Mucosa of descending colon (tissue), 3 donors: Measurements from ENCODE around the gene DEPDC4. TPM values are rescaled to one million over a fixed set of nuclear protein-coding genes. Genes with fewer than 3 reads are reported as not detected.
"Not testable (repeated sequence)": the region's sequence is repeated elsewhere in the genome, so short reads cannot be mapped to it uniquely, and the experiment has no call there.

Experiments
- ATAC-seq: fragments of 200-7000 bp; cut with Tn5 transposase; one replicate; pipeline ENCODE4 v1.9.1; 2020; ENCODE audit warnings: mild to moderate bottlenecking, moderate library complexity
- DNase-seq, 3 donors: peaks; one replicate each; pipeline ENCODE4 v3.0.0-alpha.2; 2020
- H3K36me3 ChIP-seq: fragments of 200-600 bp; one replicate; pipeline ENCODE4 v1.8.0; 2021; ENCODE audit warnings: low read depth, mild to moderate bottlenecking
- H3K4me1 ChIP-seq: fragments of 200-600 bp; one replicate; pipeline ENCODE4 v1.8.0; 2021; ENCODE audit warnings: low read depth, mild to moderate bottlenecking
- H3K4me3 ChIP-seq: fragments of 200-600 bp; one replicate; pipeline ENCODE4 v1.8.0; 2021; ENCODE audit warnings: mild to moderate bottlenecking
- H3K9me3 ChIP-seq: fragments of 200-600 bp; one replicate; pipeline ENCODE4 v1.8.0; 2021; ENCODE audit warnings: mild to moderate bottlenecking
- intact Hi-C, 2 donors: fragments of 100-400 bp; cut with DNase I in 1 of 2; cut with micrococcal nuclease in 1 of 2; formaldehyde crosslinking; loops; one replicate each; pipeline versions ENCODE4 v1.11.0 to v1.11.1; 2022; cut with DNase I, micrococcal nuclease
- total RNA-seq, 3 donors: library from RNA; stranded (reverse); fragmentation: NEBNext Ultra II Directional in 2 of 3; extraction: Animal tissue kit (Norgen Biotek cat#: 25700) in 2 of 3; gene quantifications; one replicate each; pipeline versions ENCODE4 v1.2.1 to v1.2.4, GENCODE V29; 2021 to 2023
- TF ChIP-seq, protein P1 (sequence below): fragments of 200-600 bp; IDR thresholded peaks from one replicate; pipeline ENCODE4 v1.8.0; 2022; ENCODE audit warnings: antibody characterized with exemption, mild to moderate bottlenecking
- donor health status: DM: no; HTN: no; CAD: no; lungs with moderate emphysema.
- donor health status: DM: no; HTN: no; CAD: no.
- donor health status: DM: no; HTN: yes; CAD: no.

Gene DEPDC4
- total RNA-seq, 3 donors from 2014 or later = 1.1 to 2.5 (median 2.1) TPM

DNA sequence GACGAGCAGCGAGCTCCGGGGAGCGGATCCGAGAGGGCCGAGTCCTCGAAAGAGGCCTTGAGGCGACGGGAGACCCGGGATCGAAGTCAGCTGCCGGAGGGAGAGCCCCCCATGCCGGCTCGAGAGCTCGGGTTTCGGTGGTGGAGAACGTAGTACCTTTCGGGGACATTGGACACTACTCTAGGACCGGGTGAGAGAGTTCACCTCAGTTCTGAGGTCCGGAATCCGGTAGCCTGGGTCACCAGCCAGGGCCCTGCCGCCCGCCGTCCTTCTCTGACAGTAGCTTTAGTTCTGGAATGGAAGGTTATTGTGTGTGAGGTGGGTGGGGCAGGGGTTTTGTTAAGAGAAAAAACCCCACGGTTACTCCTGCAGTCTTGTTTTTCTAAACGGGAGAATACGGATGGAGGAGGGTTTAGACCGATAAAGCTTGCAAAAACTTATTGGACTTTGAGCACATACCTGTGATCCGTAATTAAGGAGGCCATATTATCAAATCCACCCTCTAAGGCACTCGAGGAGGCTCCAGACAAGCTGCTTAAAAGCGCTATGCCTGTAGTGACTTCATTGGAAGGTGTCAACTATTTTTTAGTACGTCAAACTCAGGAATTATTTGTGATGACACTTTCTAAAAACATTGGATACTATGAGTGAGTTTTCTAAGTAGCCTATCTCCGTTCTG, 863 bp upstream of the DEPDC4 start:
- ATAC-seq (peak; percentile 32), DNase-seq (peak in 1 of 3 donors; percentile 58)

DNA sequence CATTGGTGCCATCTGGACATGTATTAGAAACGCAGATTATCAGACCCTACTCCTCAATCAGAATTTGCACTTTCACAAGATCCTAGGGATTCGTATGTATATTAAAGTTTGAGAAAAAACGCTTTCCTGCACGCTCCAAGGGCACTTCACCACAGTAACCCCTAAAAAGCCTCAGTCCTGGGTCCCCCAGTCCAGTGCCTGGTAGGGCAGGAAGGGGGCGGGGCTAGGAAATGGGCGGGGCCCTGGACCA, 369 bp downstream of the DEPDC4 start:
- H3K9me3 ChIP-seq = no peaks in the 10 kb centered on the region
- TF ChIP-seq, protein P1, sequence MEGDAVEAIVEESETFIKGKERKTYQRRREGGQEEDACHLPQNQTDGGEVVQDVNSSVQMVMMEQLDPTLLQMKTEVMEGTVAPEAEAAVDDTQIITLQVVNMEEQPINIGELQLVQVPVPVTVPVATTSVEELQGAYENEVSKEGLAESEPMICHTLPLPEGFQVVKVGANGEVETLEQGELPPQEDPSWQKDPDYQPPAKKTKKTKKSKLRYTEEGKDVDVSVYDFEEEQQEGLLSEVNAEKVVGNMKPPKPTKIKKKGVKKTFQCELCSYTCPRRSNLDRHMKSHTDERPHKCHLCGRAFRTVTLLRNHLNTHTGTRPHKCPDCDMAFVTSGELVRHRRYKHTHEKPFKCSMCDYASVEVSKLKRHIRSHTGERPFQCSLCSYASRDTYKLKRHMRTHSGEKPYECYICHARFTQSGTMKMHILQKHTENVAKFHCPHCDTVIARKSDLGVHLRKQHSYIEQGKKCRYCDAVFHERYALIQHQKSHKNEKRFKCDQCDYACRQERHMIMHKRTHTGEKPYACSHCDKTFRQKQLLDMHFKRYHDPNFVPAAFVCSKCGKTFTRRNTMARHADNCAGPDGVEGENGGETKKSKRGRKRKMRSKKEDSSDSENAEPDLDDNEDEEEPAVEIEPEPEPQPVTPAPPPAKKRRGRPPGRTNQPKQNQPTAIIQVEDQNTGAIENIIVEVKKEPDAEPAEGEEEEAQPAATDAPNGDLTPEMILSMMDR = no peak
- DNase-seq = peak in 1 of 3 donors; percentile 100
- H3K4me3 ChIP-seq = peak overlapping the region; percentile 95
- H3K4me1 ChIP-seq = peaks cover 20% of the 10 kb centered on the region
- intact Hi-C loops = no loop called here
- peak; percentile 84 for ATAC-seq
- H3K36me3 ChIP-seq = no peaks in the 10 kb centered on the region

More for the DNA sequence above, 863 bp upstream of the DEPDC4 start:
- H3K4me3 ChIP-seq = peak overlapping the region; percentile 95
- peaks cover 22% of the 10 kb centered on the region for H3K4me1 ChIP-seq
- intact Hi-C loops = no loop called here
- no peaks in the 10 kb centered on the region for H3K9me3 ChIP-seq
- TF ChIP-seq, protein P1 = no peak
- H3K36me3 ChIP-seq = no peaks in the 10 kb centered on the region

DNA sequence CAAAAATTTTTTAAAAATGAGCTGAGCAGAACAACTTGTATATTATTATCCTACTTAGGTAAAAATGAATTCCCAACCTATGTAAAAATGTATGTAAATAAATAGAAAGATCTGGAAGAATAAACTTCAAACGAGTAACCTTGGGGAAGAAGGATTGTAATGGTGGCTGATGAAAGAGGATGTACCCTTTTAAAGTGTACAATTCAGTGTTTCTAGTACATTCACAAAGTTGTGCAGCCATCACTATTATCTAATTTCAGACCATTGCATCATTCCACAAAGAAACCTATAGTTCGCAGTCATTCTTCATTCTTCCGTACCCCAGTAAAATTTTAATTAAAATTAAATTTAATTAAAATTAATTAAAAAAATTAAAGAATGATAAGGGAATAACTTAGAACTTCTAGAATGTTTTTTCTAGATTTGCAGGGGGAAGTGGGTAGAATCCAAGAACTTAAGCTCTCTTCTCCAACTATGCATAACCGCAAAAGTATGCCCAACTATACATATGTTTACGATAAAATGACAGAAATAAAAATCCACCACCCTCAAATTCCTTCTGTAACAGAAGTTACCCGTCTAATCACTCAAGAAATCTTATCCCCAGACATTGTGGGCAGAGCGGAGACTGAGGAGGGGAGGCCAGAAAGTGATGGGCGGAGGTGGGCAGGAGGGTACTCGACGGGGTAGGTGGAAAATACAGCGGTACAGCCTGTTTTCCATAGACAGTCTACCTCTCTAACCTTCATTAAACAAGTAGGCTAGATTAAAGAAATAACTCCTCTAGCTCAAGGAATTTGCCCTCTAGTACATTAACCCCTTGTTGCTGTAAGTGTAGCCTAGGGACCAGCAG, 921 bp downstream of the DEPDC4 start:
- H3K4me1 ChIP-seq = peaks cover 14% of the 10 kb centered on the region
- DNase-seq = no peak
- H3K9me3 ChIP-seq = no peaks in the 10 kb centered on the region
- ATAC-seq = no peak
- no peaks in the 10 kb centered on the region for H3K36me3 ChIP-seq
- intact Hi-C loops = no loop called here
- H3K4me3 ChIP-seq = peak overlapping the region; percentile 95
- TF ChIP-seq, protein P1 = no peak

DNA sequence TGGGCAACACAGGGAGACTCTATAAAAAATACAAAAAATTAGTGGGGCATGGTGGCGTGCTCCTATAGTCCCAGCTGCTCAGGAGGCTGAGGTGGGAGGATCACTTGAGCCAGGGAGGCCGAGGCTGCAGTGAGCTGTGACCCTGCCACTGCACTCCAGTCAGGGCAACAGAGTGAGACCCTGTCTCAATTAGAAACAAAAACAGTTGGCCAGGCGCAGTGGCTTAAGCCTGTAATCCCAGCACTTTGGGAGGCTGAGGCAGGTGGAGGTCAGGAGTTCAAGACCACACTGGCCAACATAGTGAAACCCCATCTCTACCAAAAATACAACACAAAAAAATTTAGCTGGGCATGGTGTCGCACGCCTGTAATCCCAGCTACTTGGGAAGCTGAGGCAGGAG, 1.8 kb downstream of the DEPDC4 start:
- intact Hi-C loops, H3K4me3 ChIP-seq, H3K4me1 ChIP-seq, H3K36me3 ChIP-seq, H3K9me3 ChIP-seq, DNase-seq, ATAC-seq: not testable (repeated sequence)

DNA sequence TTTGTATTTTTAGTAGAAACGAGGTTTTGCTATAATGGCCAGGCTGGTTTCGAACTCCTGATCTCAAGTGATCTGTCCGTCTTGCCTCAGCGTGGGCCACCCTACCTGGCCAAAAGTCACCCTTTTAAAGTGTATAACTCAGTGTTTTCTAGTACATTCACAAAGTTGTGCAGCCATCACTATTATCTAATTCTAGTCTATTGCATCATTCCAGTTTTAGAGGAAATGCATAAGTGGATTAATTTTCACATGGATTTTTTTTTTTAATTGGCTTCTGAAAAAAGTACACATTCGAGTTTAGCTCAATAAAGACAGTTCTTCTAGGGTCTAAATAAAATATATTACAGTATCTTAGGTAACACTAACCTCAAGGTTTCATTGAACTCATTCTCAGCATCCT, 3.7 kb downstream of the DEPDC4 start:
- no peak for DNase-seq
- H3K4me3 ChIP-seq = no peak overlapping the region
- TF ChIP-seq, protein P1 = no peak
- no peaks in the 10 kb centered on the region for H3K9me3 ChIP-seq
- intact Hi-C loops = no loop called here
- no peaks in the 10 kb centered on the region for H3K36me3 ChIP-seq
- peaks cover 1% of the 10 kb centered on the region for H3K4me1 ChIP-seq
- no peak for ATAC-seq

DNA sequence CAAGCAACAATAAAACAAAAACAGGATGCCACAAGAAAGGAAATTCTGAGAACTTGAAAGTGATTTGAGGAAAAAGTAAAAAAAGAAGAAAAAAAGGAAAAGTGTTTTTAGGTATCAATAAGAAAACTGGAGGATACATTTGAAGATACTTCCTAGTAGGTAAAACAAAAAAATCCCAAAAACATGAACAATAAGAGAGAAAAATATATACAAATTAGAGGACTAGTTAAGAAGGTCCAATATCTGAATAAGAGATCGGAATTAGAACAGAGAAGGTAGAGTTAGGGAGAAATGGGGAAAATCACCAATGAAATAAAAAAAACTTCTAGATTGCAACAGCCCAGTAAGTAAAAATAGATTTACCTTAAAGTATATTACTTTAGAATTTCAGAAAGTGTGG, 8.8 kb downstream of the DEPDC4 start:
- intact Hi-C loops = no loop called here
- H3K4me1 ChIP-seq = no peaks in the 10 kb centered on the region
- no peak overlapping the region for H3K4me3 ChIP-seq
- TF ChIP-seq, protein P1 = no peak
- H3K9me3 ChIP-seq = no peaks in the 10 kb centered on the region
- DNase-seq (no peak), ATAC-seq (no peak)
- no peaks in the 10 kb centered on the region for H3K36me3 ChIP-seq
